ENCODE measurements around the gene STK32C.

Gene STK32C

GRCh38 chr10:132231656-132232022 is 76.1 kb downstream of the STK32C start:
- DNase-seq (ENCODE audit: low read depth in 1 of 2, low spot score in 1 of 2), result no peak
- Histone ChIP-seq H3K27ac (replicated peaks) (no peak overlapping the region), H3K27me3 (ENCODE audit: insufficient read depth, poor library complexity, severe bottlenecking) (peaks cover 3% of the 10 kb centered on the region), H3K4me3 (replicated peaks; ENCODE audit: insufficient read depth, low read length) (no peak overlapping the region)
- no peak for TF ChIP-seq GABPA (IDR thresholded peaks at IDR 0.05; ENCODE audit: low read depth)
- TF ChIP-seq, protein P1, sequence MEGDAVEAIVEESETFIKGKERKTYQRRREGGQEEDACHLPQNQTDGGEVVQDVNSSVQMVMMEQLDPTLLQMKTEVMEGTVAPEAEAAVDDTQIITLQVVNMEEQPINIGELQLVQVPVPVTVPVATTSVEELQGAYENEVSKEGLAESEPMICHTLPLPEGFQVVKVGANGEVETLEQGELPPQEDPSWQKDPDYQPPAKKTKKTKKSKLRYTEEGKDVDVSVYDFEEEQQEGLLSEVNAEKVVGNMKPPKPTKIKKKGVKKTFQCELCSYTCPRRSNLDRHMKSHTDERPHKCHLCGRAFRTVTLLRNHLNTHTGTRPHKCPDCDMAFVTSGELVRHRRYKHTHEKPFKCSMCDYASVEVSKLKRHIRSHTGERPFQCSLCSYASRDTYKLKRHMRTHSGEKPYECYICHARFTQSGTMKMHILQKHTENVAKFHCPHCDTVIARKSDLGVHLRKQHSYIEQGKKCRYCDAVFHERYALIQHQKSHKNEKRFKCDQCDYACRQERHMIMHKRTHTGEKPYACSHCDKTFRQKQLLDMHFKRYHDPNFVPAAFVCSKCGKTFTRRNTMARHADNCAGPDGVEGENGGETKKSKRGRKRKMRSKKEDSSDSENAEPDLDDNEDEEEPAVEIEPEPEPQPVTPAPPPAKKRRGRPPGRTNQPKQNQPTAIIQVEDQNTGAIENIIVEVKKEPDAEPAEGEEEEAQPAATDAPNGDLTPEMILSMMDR (IDR thresholded peaks at IDR 0.05; ENCODE audit: insufficient read depth, low read length), result no peak
- TF ChIP-seq POLR2AphosphoS5 (IDR thresholded peaks at IDR 0.05; ENCODE audit: low read depth), result no peak
- TF ChIP-seq SPI1 (IDR thresholded peaks at IDR 0.05; ENCODE audit: borderline replicate concordance, low read depth), result no peak
- no peak for TF ChIP-seq REST (IDR thresholded peaks at IDR 0.05; ENCODE audit: insufficient replicate concordance, low read depth)

DNA sequence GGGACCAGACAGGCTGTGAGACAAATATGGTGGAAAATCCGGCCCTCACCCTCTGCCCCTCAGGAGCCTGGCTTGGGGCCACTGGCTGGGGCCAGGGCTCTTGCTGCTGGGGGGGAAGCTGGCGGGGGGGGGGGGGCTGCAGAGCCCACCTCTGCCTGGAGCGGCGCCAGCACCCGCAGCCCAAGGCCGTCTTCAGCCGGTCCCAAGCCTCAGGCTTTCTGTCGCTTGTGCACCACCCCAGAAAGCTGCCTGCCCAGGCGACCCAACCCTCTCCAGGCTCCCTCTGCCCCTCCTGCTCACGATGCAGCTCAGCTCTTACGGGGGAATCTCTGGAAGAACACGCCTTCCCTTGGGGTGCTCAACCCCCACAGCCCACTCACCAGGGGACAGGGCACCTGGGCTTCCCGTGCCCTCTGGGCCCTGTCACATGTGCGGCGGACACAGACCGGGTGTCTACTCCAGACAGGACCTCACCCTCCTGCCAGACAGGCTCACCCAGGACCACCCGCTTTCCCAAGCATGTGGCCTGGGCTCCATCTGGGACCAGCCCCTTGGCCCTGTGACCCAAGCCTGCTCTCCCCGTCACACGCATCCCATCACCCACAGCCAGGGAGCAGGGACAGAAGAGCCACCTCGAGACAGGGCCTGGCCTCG is 77.1 kb downstream of the STK32C start:
- H3K4me3 ChIP-seq (replicated peaks; ENCODE audit: insufficient read depth, low read length), result no peak overlapping the region
- TF ChIP-seq POLR2AphosphoS5 (IDR thresholded peaks at IDR 0.05; ENCODE audit: low read depth), result no peak
- TF ChIP-seq GABPA (IDR thresholded peaks at IDR 0.05; ENCODE audit: low read depth), result no peak
- TF ChIP-seq, protein P1 (IDR thresholded peaks at IDR 0.05; ENCODE audit: insufficient read depth, low read length), result no peak
- TF ChIP-seq REST (IDR thresholded peaks at IDR 0.05; ENCODE audit: insufficient replicate concordance, low read depth), result no peak
- H3K27me3 ChIP-seq (ENCODE audit: insufficient read depth, poor library complexity, severe bottlenecking), result peaks cover 3% of the 10 kb centered on the region
- no peak for DNase-seq (ENCODE audit: low read depth in 1 of 2, low spot score in 1 of 2)
- no peak overlapping the region for H3K27ac ChIP-seq (replicated peaks)

- Histone ChIP-seq H3K27ac (replicated peaks) (no peak overlapping the region), H3K4me3 (replicated peaks; ENCODE audit: insufficient read depth, low read length) (no peak overlapping the region), H3K27me3 (ENCODE audit: insufficient read depth, poor library complexity, severe bottlenecking) (peaks cover 3% of the 10 kb centered on the region)
- TF ChIP-seq SPI1 (IDR thresholded peaks at IDR 0.05; ENCODE audit: borderline replicate concordance, low read depth) (no peak), POLR2AphosphoS5 (IDR thresholded peaks at IDR 0.05; ENCODE audit: low read depth) (no peak), REST (IDR thresholded peaks at IDR 0.05; ENCODE audit: insufficient replicate concordance, low read depth) (no peak), GABPA (IDR thresholded peaks at IDR 0.05; ENCODE audit: low read depth) (no peak)
- TF ChIP-seq, protein P1 (IDR thresholded peaks at IDR 0.05; ENCODE audit: insufficient read depth, low read length), result no peak
- DNase-seq (ENCODE audit: low read depth in 1 of 2, low spot score in 1 of 2), result no peak
These were observed 77.8 kb downstream of the STK32C start for GRCh38 chr10:132229834-132230556.
